ENCODE results near the gene ZCCHC14. TPM values are rescaled to one million over a fixed set of nuclear protein-coding genes. Genes with fewer than 3 reads are reported as not detected.
"Not testable (repeated sequence)": the region's sequence is repeated elsewhere in the genome, so short reads cannot be mapped to it uniquely, and the experiment has no call there.

ZCCHC14 gene
- total RNA-seq, 1 donor from 2014 or later, result 19.0 TPM

DNA sequence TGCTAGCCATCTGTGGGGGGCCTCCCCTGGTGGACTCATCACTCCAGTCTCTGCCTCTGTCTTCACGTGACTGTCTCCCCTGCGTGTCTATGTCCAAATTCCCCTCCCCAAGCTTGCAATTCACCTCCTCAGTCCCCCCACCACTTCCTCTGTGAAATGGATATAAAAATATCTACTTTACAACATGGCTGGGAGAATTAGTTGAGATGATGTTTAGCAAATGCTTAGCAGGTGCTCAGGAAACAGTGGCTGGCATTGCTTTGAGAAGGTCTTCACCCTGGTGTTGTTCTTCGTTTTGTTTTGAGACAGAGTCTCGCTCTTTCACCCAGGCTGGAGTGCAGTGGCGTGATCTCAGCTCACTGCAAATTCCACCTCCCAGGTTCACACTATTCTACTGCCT is 8.3 kb upstream of the ZCCHC14 start:
- no peaks in the 10 kb centered on the region for H3K9me3 Mint-ChIP-seq (ENCODE audit: unreplicated experiment)
- DNase-seq (ENCODE audit: low read depth) (no peak), FAIRE-seq (no peak)
- H3K9ac ChIP-seq (ENCODE audit: low read length), result no peak overlapping the region
- no peak overlapping the region for H3K27ac Mint-ChIP-seq (ENCODE audit: unreplicated experiment)
- peaks cover 14% of the 10 kb centered on the region for H3K4me1 Mint-ChIP-seq (ENCODE audit: low read depth, unreplicated experiment)
- no peak overlapping the region for H3K4me2 ChIP-seq (ENCODE audit: low read length)
- H2AFZ ChIP-seq (ENCODE audit: low read depth, low read length), result no peak overlapping the region
- peaks cover 10% of the 10 kb centered on the region for H3K27me3 Mint-ChIP-seq (ENCODE audit: low read depth, unreplicated experiment)
- no peaks in the 10 kb centered on the region for H3K36me3 Mint-ChIP-seq (ENCODE audit: low read depth, unreplicated experiment)
- H3K36me3 ChIP-seq (ENCODE audit: insufficient read depth, low read length), result no peaks in the 10 kb centered on the region
- no peaks in the 10 kb centered on the region for H3K9me3 ChIP-seq (ENCODE audit: insufficient read depth, low read depth, low read length)
- TF ChIP-seq, protein P1, sequence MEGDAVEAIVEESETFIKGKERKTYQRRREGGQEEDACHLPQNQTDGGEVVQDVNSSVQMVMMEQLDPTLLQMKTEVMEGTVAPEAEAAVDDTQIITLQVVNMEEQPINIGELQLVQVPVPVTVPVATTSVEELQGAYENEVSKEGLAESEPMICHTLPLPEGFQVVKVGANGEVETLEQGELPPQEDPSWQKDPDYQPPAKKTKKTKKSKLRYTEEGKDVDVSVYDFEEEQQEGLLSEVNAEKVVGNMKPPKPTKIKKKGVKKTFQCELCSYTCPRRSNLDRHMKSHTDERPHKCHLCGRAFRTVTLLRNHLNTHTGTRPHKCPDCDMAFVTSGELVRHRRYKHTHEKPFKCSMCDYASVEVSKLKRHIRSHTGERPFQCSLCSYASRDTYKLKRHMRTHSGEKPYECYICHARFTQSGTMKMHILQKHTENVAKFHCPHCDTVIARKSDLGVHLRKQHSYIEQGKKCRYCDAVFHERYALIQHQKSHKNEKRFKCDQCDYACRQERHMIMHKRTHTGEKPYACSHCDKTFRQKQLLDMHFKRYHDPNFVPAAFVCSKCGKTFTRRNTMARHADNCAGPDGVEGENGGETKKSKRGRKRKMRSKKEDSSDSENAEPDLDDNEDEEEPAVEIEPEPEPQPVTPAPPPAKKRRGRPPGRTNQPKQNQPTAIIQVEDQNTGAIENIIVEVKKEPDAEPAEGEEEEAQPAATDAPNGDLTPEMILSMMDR (IDR thresholded peaks at IDR 0.05; ENCODE audit: insufficient read depth, low read depth, low read length), result no peak
- TF ChIP-seq EZH2 (IDR thresholded peaks at IDR 0.05; ENCODE audit: insufficient read depth, low read length), result no peak
- peaks cover 11% of the 10 kb centered on the region for H3K4me1 ChIP-seq (ENCODE audit: insufficient read depth, low read length)
- H4K20me1 ChIP-seq (ENCODE audit: insufficient read depth, low read length), result no peaks in the 10 kb centered on the region
- H3K4me3 Mint-ChIP-seq (ENCODE audit: unreplicated experiment), result no peak overlapping the region
- peaks cover 4% of the 10 kb centered on the region for H3K27me3 ChIP-seq (ENCODE audit: insufficient read depth, low read length)
- no peak overlapping the region for H3K4me3 ChIP-seq (ENCODE audit: insufficient read depth, low read depth, low read length)
- H3K79me2 ChIP-seq (ENCODE audit: insufficient read depth, low read length), result no peaks in the 10 kb centered on the region
- H3K27ac ChIP-seq (ENCODE audit: low read depth, low read length), result no peak overlapping the region

DNA sequence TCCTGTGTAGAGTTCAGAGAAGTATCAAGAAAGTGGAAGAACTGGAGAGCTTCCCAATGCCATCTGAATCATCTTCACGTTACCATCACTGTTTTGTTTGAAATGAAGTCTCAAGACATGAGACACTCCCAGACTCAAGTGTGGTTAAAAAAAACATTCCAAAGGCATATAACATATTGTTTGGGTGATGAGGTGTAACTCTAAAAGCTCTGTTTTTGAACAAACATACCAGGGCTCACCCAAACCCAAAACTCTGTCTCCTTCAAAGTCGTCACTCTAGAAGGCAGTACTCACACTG is 6.3 kb upstream of the ZCCHC14 start:
- TF ChIP-seq, protein P1 (IDR thresholded peaks at IDR 0.05; ENCODE audit: insufficient read depth, low read depth, low read length), result no peak
- TF ChIP-seq EZH2 (IDR thresholded peaks at IDR 0.05; ENCODE audit: insufficient read depth, low read length), result no peak
- Histone ChIP-seq H3K4me2 (ENCODE audit: low read length) (peak overlapping the region; percentile 64), H3K9ac (ENCODE audit: low read length) (peak overlapping the region; percentile 21), H3K9me3 (ENCODE audit: insufficient read depth, low read depth, low read length) (no peaks in the 10 kb centered on the region), H3K4me3 (ENCODE audit: insufficient read depth, low read depth, low read length) (no peak overlapping the region), H3K4me1 (ENCODE audit: insufficient read depth, low read length) (peaks cover 11% of the 10 kb centered on the region), H3K27me3 (ENCODE audit: insufficient read depth, low read length) (no peaks in the 10 kb centered on the region), H3K27ac (ENCODE audit: low read depth, low read length) (peak overlapping the region; percentile 45), H2AFZ (ENCODE audit: low read depth, low read length) (no peak overlapping the region), H3K79me2 (ENCODE audit: insufficient read depth, low read length) (no peaks in the 10 kb centered on the region), H3K36me3 (ENCODE audit: insufficient read depth, low read length) (no peaks in the 10 kb centered on the region), H4K20me1 (ENCODE audit: insufficient read depth, low read length) (no peaks in the 10 kb centered on the region)
- peak; percentile 84 for DNase-seq (ENCODE audit: low read depth)
- Mint-ChIP-seq H3K4me1 (ENCODE audit: low read depth, unreplicated experiment) (peaks cover 14% of the 10 kb centered on the region), H3K9me3 (ENCODE audit: unreplicated experiment) (no peaks in the 10 kb centered on the region), H3K36me3 (ENCODE audit: low read depth, unreplicated experiment) (no peaks in the 10 kb centered on the region), H3K27me3 (ENCODE audit: low read depth, unreplicated experiment) (peaks cover 4% of the 10 kb centered on the region), H3K27ac (ENCODE audit: unreplicated experiment) (peak overlapping the region; percentile 43), H3K4me3 (ENCODE audit: unreplicated experiment) (no peak overlapping the region)
- FAIRE-seq, result peak; percentile 65

DNA sequence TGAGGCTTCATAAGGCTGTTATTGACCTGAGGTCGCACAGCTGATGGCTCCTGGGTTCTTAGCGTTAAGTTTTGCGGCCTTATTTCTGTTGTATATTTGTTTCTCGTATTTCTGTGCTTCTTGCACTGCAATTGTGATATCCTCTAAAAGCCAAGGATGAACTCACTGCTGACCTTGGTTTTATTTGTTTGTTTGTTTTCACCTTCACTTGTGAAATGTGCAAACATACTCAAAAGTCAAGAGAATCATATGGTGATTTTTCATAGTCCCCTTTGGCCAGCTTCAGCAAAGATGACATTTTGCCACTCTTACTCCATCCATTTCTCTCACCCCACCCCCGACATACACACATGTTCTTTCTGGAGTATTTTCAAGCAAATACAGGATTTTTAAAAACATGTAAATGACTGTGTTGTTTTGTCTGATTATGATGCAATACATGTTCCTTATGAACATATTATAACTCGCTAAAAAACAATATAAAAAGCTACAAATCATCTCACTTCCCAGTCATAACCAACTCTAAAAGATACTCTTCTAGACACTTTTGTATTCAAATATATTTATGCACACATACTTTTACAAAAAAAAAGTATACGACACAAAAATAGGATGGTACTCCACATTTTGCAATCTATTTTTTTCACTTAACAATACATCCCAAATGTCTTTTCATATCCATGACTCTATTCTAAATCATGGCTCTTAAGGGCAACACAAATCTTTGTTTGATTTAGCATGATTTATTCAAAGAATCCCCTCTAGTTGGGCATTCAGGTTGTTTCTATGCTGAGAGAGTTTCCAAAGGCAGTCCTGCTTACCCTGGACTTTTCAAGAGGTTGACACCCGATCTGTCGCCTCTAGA is 5.7 kb upstream of the ZCCHC14 start:
- H3K27ac Mint-ChIP-seq (ENCODE audit: unreplicated experiment), result no peak overlapping the region
- DNase-seq (ENCODE audit: low read depth) (no peak), FAIRE-seq (no peak)
- Histone ChIP-seq H2AFZ (ENCODE audit: low read depth, low read length) (no peak overlapping the region), H3K27ac (ENCODE audit: low read depth, low read length) (peak overlapping the region; percentile 44), H3K79me2 (ENCODE audit: insufficient read depth, low read length) (no peaks in the 10 kb centered on the region), H3K9me3 (ENCODE audit: insufficient read depth, low read depth, low read length) (no peaks in the 10 kb centered on the region), H3K9ac (ENCODE audit: low read length) (no peak overlapping the region), H3K4me3 (ENCODE audit: insufficient read depth, low read depth, low read length) (no peak overlapping the region), H3K27me3 (ENCODE audit: insufficient read depth, low read length) (no peaks in the 10 kb centered on the region), H3K36me3 (ENCODE audit: insufficient read depth, low read length) (no peaks in the 10 kb centered on the region), H3K4me1 (ENCODE audit: insufficient read depth, low read length) (peaks cover 12% of the 10 kb centered on the region), H4K20me1 (ENCODE audit: insufficient read depth, low read length) (no peaks in the 10 kb centered on the region), H3K4me2 (ENCODE audit: low read length) (peak overlapping the region; percentile 64)
- peaks cover 1% of the 10 kb centered on the region for H3K27me3 Mint-ChIP-seq (ENCODE audit: low read depth, unreplicated experiment)
- H3K4me1 Mint-ChIP-seq (ENCODE audit: low read depth, unreplicated experiment), result peaks cover 14% of the 10 kb centered on the region
- no peaks in the 10 kb centered on the region for H3K36me3 Mint-ChIP-seq (ENCODE audit: low read depth, unreplicated experiment)
- no peaks in the 10 kb centered on the region for H3K9me3 Mint-ChIP-seq (ENCODE audit: unreplicated experiment)
- TF ChIP-seq EZH2 (IDR thresholded peaks at IDR 0.05; ENCODE audit: insufficient read depth, low read length), result no peak
- TF ChIP-seq, protein P1 (IDR thresholded peaks at IDR 0.05; ENCODE audit: insufficient read depth, low read depth, low read length), result no peak
- no peak overlapping the region for H3K4me3 Mint-ChIP-seq (ENCODE audit: unreplicated experiment)

GRCh38 chr16:87497767-87498290 is 5.0 kb upstream of the ZCCHC14 start:
- not testable (repeated sequence) for H3K9ac ChIP-seq (ENCODE audit: low read length); H2AFZ ChIP-seq (ENCODE audit: low read depth, low read length); H3K4me3 ChIP-seq (ENCODE audit: insufficient read depth, low read depth, low read length); H3K4me3 Mint-ChIP-seq (ENCODE audit: unreplicated experiment); H3K27ac ChIP-seq (ENCODE audit: low read depth, low read length); H3K9me3 ChIP-seq (ENCODE audit: insufficient read depth, low read depth, low read length); H4K20me1 ChIP-seq (ENCODE audit: insufficient read depth, low read length); H3K9me3 Mint-ChIP-seq (ENCODE audit: unreplicated experiment); H3K27me3 Mint-ChIP-seq (ENCODE audit: low read depth, unreplicated experiment); H3K27me3 ChIP-seq (ENCODE audit: insufficient read depth, low read length); H3K36me3 ChIP-seq (ENCODE audit: insufficient read depth, low read length); FAIRE-seq; H3K4me2 ChIP-seq (ENCODE audit: low read length); H3K79me2 ChIP-seq (ENCODE audit: insufficient read depth, low read length); H3K27ac Mint-ChIP-seq (ENCODE audit: unreplicated experiment); DNase-seq (ENCODE audit: low read depth); H3K36me3 Mint-ChIP-seq (ENCODE audit: low read depth, unreplicated experiment)
- peaks cover 14% of the 10 kb centered on the region for H3K4me1 Mint-ChIP-seq (ENCODE audit: low read depth, unreplicated experiment)
- peaks cover 14% of the 10 kb centered on the region for H3K4me1 ChIP-seq (ENCODE audit: insufficient read depth, low read length)
